CD14-positive monocyte (primary cell): ENCODE data around the gene IFNG. TPM values are rescaled to one million over a fixed set of nuclear protein-coding genes. Genes with fewer than 3 reads are reported as not detected.

Experiments used
- DNase-seq, 3 donors: peaks; one replicate each; pipeline ENCODE4 v3.0.0-alpha.2; 2011 to 2022
- H2AFZ ChIP-seq: 2 replicates; pipeline ENCODE4 v1.6.0; 2012; ENCODE audit warnings: mild to moderate bottlenecking, low read depth, low read length, inconsistent platforms; ENCODE audit not compliant: insufficient read depth, poor library complexity, severe bottlenecking
- H3K27ac ChIP-seq, 2 donors: 1 replicate in 1 of 2; 2 replicates in 1 of 2; pipeline ENCODE4 v1.5.1; 2012 to 2013; ENCODE audit warnings: low read length in 2 of 2, control low read depth in 1 of 2, inconsistent platforms in 1 of 2, low read depth in 1 of 2, mild to moderate bottlenecking in 1 of 2
- H3K27me3 ChIP-seq, 2 donors: one replicate each; pipeline versions ENCODE4 v1.6.0 to v1.6.1; 2011 to 2013; ENCODE audit warnings: low read length in 2 of 2; ENCODE audit not compliant: control insufficient read depth in 2 of 2, insufficient read depth in 2 of 2
- H3K36me3 ChIP-seq, 2 donors: replicated peaks in 1 of 2; 1 replicate in 1 of 2; 2 replicates in 1 of 2; pipeline versions ENCODE4 v1.5.1 to v1.6.1; 2012 to 2013; ENCODE audit warnings: low read length in 2 of 2, control low read depth in 1 of 2, inconsistent platforms in 1 of 2, mild to moderate bottlenecking in 1 of 2; ENCODE audit not compliant: insufficient read depth in 2 of 2, control insufficient read depth in 1 of 2
- H3K4me1 ChIP-seq, 2 donors: 1 replicate in 1 of 2; 2 replicates in 1 of 2; pipeline versions ENCODE4 v1.5.1 to v1.6.1; 2012 to 2013; ENCODE audit warnings: low read length in 2 of 2, control low read depth in 1 of 2, inconsistent platforms in 1 of 2, mild to moderate bottlenecking in 1 of 2, moderate library complexity in 1 of 2; ENCODE audit not compliant: insufficient read depth in 2 of 2, control insufficient read depth in 1 of 2
- H3K4me2 ChIP-seq: replicated peaks from 2 replicates; pipeline ENCODE3; 2012; ENCODE audit warnings: low read length, moderate library complexity, mild to moderate bottlenecking; ENCODE audit not compliant: poor library complexity, severe bottlenecking; ENCODE audit errors: extremely low read depth
- H3K4me3 ChIP-seq, 3 experiments: fragments of 200-600 bp in 1 of 3; sonication (generic) in 1 of 3; replicated peaks in 1 of 3; 1 replicate in 2 of 3; 2 replicates in 1 of 3; pipeline ENCODE4 v1.5.1; 2011 to 2013; ENCODE audit warnings: low read length in 3 of 3, mild to moderate bottlenecking in 3 of 3, control low read depth in 2 of 3, low read depth in 2 of 3, inconsistent platforms in 1 of 3, moderate library complexity in 1 of 3
- H3K79me2 ChIP-seq: 2 replicates; pipeline ENCODE4 v1.6.0; 2012; ENCODE audit warnings: mild to moderate bottlenecking, control low read depth, inconsistent platforms, low read length, moderate library complexity; ENCODE audit not compliant: insufficient read depth
- H3K9ac ChIP-seq: 2 replicates; pipeline ENCODE4 v1.6.0; 2017; ENCODE audit warnings: low read length, mild to moderate bottlenecking; ENCODE audit not compliant: insufficient read depth, poor library complexity, severe bottlenecking
- H3K9me3 ChIP-seq, 2 donors: replicated peaks in 1 of 2; 1 replicate in 1 of 2; 2 replicates in 1 of 2; pipeline versions ENCODE4 v1.5.1 to v1.6.1; 2012 to 2013; ENCODE audit warnings: low read length in 2 of 2, control low read depth in 1 of 2; ENCODE audit not compliant: control insufficient read depth in 1 of 2, insufficient read depth in 1 of 2
- H4K20me1 ChIP-seq: 2 replicates; pipeline ENCODE4 v1.6.0; 2012; ENCODE audit warnings: mild to moderate bottlenecking, low read length, control low read depth, moderate library complexity; ENCODE audit not compliant: insufficient read depth
- H3K27ac Mint-ChIP-seq, 7 donors: one replicate each; pipeline ENCODE4 v1.8.0; 2020; ENCODE audit warnings: mild to moderate bottlenecking in 7 of 7, mixed read lengths in 7 of 7, moderate library complexity in 6 of 7, inconsistent platforms in 2 of 7
- H3K27me3 Mint-ChIP-seq, 3 donors: one replicate each; pipeline ENCODE4 v1.8.0; 2021 to 2022; ENCODE audit warnings: low read depth in 3 of 3, mild to moderate bottlenecking in 3 of 3, mixed read lengths in 3 of 3, moderate library complexity in 3 of 3, inconsistent platforms in 1 of 3
- H3K36me3 Mint-ChIP-seq, 2 donors: one replicate each; pipeline ENCODE4 v1.8.0; 2020; ENCODE audit warnings: mixed read lengths in 2 of 2, inconsistent platforms in 1 of 2, mild to moderate bottlenecking in 1 of 2
- H3K4me1 Mint-ChIP-seq: one replicate; pipeline ENCODE4 v1.8.0; 2020; ENCODE audit warnings: mild to moderate bottlenecking, mixed read lengths
- H3K4me3 Mint-ChIP-seq, 2 donors: one replicate each; pipeline ENCODE4 v1.8.0; 2020; ENCODE audit warnings: mild to moderate bottlenecking in 2 of 2, mixed read lengths in 2 of 2, moderate library complexity in 1 of 2
- H3K9me3 Mint-ChIP-seq, 7 donors: one replicate each; pipeline ENCODE4 v1.8.0; 2020 to 2022; ENCODE audit warnings: mixed read lengths in 7 of 7, mild to moderate bottlenecking in 6 of 7, moderate library complexity in 6 of 7, inconsistent platforms in 2 of 7
- WGBS: methylation state at CpG from one replicate; pipeline ENCODE4 v1.1.5; 2013; ENCODE audit warnings: missing lambda C conversion rate; ENCODE audit not compliant: insufficient coverage; 5-methylcytosine and 5-hydroxymethylcytosine counted together
- intact Hi-C, 2 donors: fragments of 100-400 bp; cut with micrococcal nuclease; formaldehyde crosslinking; loops; one replicate each; pipeline versions ENCODE4 v1.15.0 to v1.15.1; 2023
- polyA plus RNA-seq, 3 donors: library from polyadenylated mRNA; depleted of rRNA in 1 of 3; unstranded in 2 of 3; stranded (reverse) in 1 of 3; fragments of 300-500 nt in 2 of 3; fragments of >200 nt in 1 of 3; fragmentation: Illumina TruSeq in 2 of 3; gene quantifications; 1 replicate in 2 of 3; 2 replicates in 1 of 3; pipeline ENCODE4 v1.2.3, GENCODE V29; 2012 to 2021
- TF ChIP-seq, protein P1 (sequence below): fragments of 200-600 bp; IDR thresholded peaks from one replicate; pipeline ENCODE4 v1.8.0; 2022; ENCODE audit warnings: antibody characterized with exemption, mild to moderate bottlenecking

The IFNG gene
- polyA plus RNA-seq, 3 donors, result not detected

- intact Hi-C loops, result no loop called here
- Mint-ChIP-seq H3K4me3 (no peak overlapping the region), H3K36me3 (no peaks in the 10 kb centered on the region), H3K27me3 (peaks cover 0 to 2% (median 0%) of the 10 kb centered on the region in 3 donors), H3K4me1 (no peaks in the 10 kb centered on the region), H3K27ac (no peak overlapping the region), H3K9me3 (no peaks in the 10 kb centered on the region)
- no peak overlapping the region for H2AFZ ChIP-seq
- no peaks in the 10 kb centered on the region for H3K27me3 ChIP-seq
- H3K4me2 ChIP-seq, result no peak overlapping the region
- no peak overlapping the region for H3K9ac ChIP-seq
- no peaks in the 10 kb centered on the region for H3K79me2 ChIP-seq
- H3K9me3 ChIP-seq, result no peaks in the 10 kb centered on the region
- H3K36me3 ChIP-seq, result no peaks in the 10 kb centered on the region
- WGBS, result no CpG with 5 or more reads among the region's 1 CpG
- TF ChIP-seq, protein P1, sequence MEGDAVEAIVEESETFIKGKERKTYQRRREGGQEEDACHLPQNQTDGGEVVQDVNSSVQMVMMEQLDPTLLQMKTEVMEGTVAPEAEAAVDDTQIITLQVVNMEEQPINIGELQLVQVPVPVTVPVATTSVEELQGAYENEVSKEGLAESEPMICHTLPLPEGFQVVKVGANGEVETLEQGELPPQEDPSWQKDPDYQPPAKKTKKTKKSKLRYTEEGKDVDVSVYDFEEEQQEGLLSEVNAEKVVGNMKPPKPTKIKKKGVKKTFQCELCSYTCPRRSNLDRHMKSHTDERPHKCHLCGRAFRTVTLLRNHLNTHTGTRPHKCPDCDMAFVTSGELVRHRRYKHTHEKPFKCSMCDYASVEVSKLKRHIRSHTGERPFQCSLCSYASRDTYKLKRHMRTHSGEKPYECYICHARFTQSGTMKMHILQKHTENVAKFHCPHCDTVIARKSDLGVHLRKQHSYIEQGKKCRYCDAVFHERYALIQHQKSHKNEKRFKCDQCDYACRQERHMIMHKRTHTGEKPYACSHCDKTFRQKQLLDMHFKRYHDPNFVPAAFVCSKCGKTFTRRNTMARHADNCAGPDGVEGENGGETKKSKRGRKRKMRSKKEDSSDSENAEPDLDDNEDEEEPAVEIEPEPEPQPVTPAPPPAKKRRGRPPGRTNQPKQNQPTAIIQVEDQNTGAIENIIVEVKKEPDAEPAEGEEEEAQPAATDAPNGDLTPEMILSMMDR, result no peak
- H3K4me3 ChIP-seq, result no peak overlapping the region
- H4K20me1 ChIP-seq, result no peaks in the 10 kb centered on the region
- no peak for DNase-seq
- H3K4me1 ChIP-seq, result no peaks in the 10 kb centered on the region
- no peak overlapping the region for H3K27ac ChIP-seq
These were observed 40.3 kb downstream of the IFNG start for GRCh38 chr12:68119250-68119649.

GRCh38 chr12:68118096-68118755, 41.3 kb downstream of the IFNG start:
- Mint-ChIP-seq H3K36me3 (no peaks in the 10 kb centered on the region), H3K9me3 (no peaks in the 10 kb centered on the region), H3K27me3 (peaks cover 0 to 2% (median 0%) of the 10 kb centered on the region in 3 donors), H3K27ac (no peak overlapping the region), H3K4me3 (no peak overlapping the region), H3K4me1 (no peaks in the 10 kb centered on the region)
- no peaks in the 10 kb centered on the region for H3K9me3 ChIP-seq
- 92% methylated on average over 4 of the region's 7 CpGs for WGBS
- no peak overlapping the region for H3K27ac ChIP-seq
- no peaks in the 10 kb centered on the region for H3K36me3 ChIP-seq
- TF ChIP-seq, protein P1, result no peak
- no peaks in the 10 kb centered on the region for H3K27me3 ChIP-seq
- no peak overlapping the region for H3K4me3 ChIP-seq
- no peak overlapping the region for H3K4me2 ChIP-seq
- no peak overlapping the region for H3K9ac ChIP-seq
- H4K20me1 ChIP-seq, result no peaks in the 10 kb centered on the region
- H3K4me1 ChIP-seq, result no peaks in the 10 kb centered on the region
- H3K79me2 ChIP-seq, result no peaks in the 10 kb centered on the region
- intact Hi-C loops, result no loop called here
- H2AFZ ChIP-seq, result no peak overlapping the region
- DNase-seq, result no peak
